Measurements from ENCODE around the gene ZNF883.

- TF ChIP-seq CTCF (IDR thresholded peaks at IDR 0.05; ENCODE audit: poor library complexity) = no peak
- TF ChIP-seq EZH2 (IDR thresholded peaks at IDR 0.05; ENCODE audit: borderline replicate concordance) = no peak
- no peak for TF ChIP-seq EZH2phosphoT487 (IDR thresholded peaks at IDR 0.05; ENCODE audit: low read depth, severe bottlenecking, unreplicated experiment)
Measured at GRCh38 chr9:113057193-113057592, 45.2 kb upstream of the ZNF883 start.
